ENCODE results near the gene PNLDC1. TPM values are rescaled to one million over a fixed set of nuclear protein-coding genes. Genes with fewer than 3 reads are reported as not detected.

Gene PNLDC1
- total RNA-seq, 1 experiment from 2014 or later: not detected

Other genes with a start within 250 kb of the PNLDC1 start
- 90.8 and 114 TPM in 2 replicates for gene SOD2, start 107.0 kb upstream of the PNLDC1 start, total RNA-seq (2014; rRNA removed; shearing (Covaris generic))
- gene WTAP, start 72.8 kb upstream of the PNLDC1 start, total RNA-seq (2014; rRNA removed; shearing (Covaris generic)): 58.1 and 63.1 TPM in 2 replicates
- 73.0 and 108 TPM in 2 replicates for gene ACAT2, start 38.2 kb upstream of the PNLDC1 start, total RNA-seq (2014; rRNA removed; shearing (Covaris generic))
- gene TCP1, start 10.7 kb upstream of the PNLDC1 start, total RNA-seq (2014; rRNA removed; shearing (Covaris generic)): 375 and 406 TPM in 2 replicates
- 90.2 and 99.0 TPM in 2 replicates for gene MRPL18, start 9.8 kb upstream of the PNLDC1 start, total RNA-seq (2014; rRNA removed; shearing (Covaris generic))
- gene MAS1, start 90.7 kb downstream of the PNLDC1 start, total RNA-seq (2014; rRNA removed; shearing (Covaris generic)): under 0.01 TPM in 1 of 2 replicates, not detected in the other
- 27.9 and 29.4 TPM in 2 replicates for gene IGF2R, start 168.8 kb downstream of the PNLDC1 start, total RNA-seq (2014; rRNA removed; shearing (Covaris generic))